GM12891 (cell line): ENCODE results near the gene PEX7.

Source experiments
- POLR2A ChIP-seq: IDR thresholded peaks from 2 replicates; pipeline ENCODE4 v1.6.1; 2011; ENCODE audit warnings: low read depth, low read length, control low read depth
- POLR2AphosphoS5 ChIP-seq: IDR thresholded peaks from 2 replicates; pipeline ENCODE4 v1.6.1; 2011; ENCODE audit warnings: low read depth, low read length, control low read depth
- SPI1 ChIP-seq: IDR thresholded peaks from 2 replicates; pipeline ENCODE4 v1.6.1; 2011; ENCODE audit warnings: low read depth, low read length, control low read depth

GRCh38 chr6:136823128-136823660 is 802 bp downstream of the PEX7 start:
- no peak for TF ChIP-seq POLR2A
- TF ChIP-seq SPI1, result no peak
- no peak for TF ChIP-seq POLR2AphosphoS5
